ENCODE data around the gene CAMTA1. TPM values are rescaled to one million over a fixed set of nuclear protein-coding genes. Genes with fewer than 3 reads are reported as not detected.

Gene CAMTA1
- total RNA-seq, 2 experiments from 2014 or later, result 43.9 to 73.3 TPM

DNA sequence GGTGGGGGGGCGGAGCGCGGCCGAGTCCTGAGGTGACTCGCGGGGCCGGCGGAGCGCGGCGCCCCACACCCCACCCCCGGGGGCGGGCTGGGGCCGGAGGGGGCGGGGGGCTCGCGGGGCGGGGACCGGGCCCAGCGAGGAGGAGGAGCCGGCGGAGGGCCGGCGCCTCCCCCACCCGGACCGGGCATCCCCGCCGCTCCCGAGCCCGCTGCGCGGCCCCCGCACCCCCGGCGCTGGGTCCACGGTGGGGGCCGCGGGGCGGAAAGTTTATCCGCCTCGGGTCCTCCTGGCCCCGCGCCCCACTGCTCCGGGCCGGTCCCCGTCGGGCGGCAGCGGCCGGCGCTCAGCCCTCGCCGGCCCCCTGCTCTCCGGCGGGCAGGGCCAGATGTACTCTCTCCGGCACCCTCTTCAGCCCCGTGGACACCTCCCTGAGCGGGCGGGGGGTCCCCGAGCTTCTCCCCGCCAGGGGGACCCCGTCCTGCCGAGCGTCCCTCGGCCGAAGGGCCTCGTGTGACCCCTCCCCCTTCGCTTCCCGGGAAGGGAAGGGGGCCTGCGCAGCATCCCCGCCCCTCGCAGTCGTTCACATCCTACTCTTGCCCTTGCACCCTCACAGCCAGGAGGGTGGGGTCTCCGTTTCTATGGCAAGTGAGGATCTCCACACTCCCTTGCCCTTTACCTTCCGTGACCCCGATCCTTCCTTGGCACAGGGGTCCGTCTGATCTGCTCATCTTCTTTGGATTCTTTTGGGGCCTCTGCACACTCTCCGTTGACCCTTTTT, 663 bp downstream of the CAMTA1 start:
- no peaks in the 10 kb centered on the region for H3K36me3 ChIP-seq (ENCODE audit: insufficient read depth, low read length)
- POLR2A ChIA-PET, result no interaction called here
- H3K4me3 ChIP-seq (ENCODE audit: low read depth, low read length, poor library complexity, severe bottlenecking), result peak overlapping the region; percentile 84
- H3K4me2 ChIP-seq (ENCODE audit: low read length), result peak overlapping the region; percentile 81
- peaks cover 60% of the 10 kb centered on the region; the same call in 1 of the 2 replicates for H3K79me2 ChIP-seq (ENCODE audit: insufficient read depth, low read depth, low read length)
- intact Hi-C loops (cut with micrococcal nuclease; ENCODE audit: unreplicated experiment), result no loop called here
- BruUV-seq (replicated peaks), result no TSS peak
- CTCF ChIA-PET (ENCODE audit: unreplicated experiment), result interaction anchor here (0.6 kb wide), 1 partner anchor 60 kb away, joined by 4 read pairs; no protein-coding TSS in a partner anchor
- no peak overlapping the region for H2AFZ ChIP-seq (ENCODE audit: low read length)
- no peaks in the 10 kb centered on the region for H3K9me2 ChIP-seq (ENCODE audit: insufficient read depth, low read length)
- no peaks in the 10 kb centered on the region for H3K9me3 ChIP-seq (ENCODE audit: low read length)
- H3K4me1 ChIP-seq (ENCODE audit: insufficient read depth, low read length, poor library complexity, severe bottlenecking), result peaks cover 35% of the 10 kb centered on the region
- peak; percentile 48 for DNase-seq (ENCODE audit: low spot score)
- no peak overlapping the region for H3K27ac ChIP-seq (ENCODE audit: low read depth, low read length, poor library complexity, severe bottlenecking)
- no peak for TF ChIP-seq EZH2phosphoT487 (IDR thresholded peaks at IDR 0.05; ENCODE audit: borderline replicate concordance, low read depth, low read length)
- TF ChIP-seq, protein P1, sequence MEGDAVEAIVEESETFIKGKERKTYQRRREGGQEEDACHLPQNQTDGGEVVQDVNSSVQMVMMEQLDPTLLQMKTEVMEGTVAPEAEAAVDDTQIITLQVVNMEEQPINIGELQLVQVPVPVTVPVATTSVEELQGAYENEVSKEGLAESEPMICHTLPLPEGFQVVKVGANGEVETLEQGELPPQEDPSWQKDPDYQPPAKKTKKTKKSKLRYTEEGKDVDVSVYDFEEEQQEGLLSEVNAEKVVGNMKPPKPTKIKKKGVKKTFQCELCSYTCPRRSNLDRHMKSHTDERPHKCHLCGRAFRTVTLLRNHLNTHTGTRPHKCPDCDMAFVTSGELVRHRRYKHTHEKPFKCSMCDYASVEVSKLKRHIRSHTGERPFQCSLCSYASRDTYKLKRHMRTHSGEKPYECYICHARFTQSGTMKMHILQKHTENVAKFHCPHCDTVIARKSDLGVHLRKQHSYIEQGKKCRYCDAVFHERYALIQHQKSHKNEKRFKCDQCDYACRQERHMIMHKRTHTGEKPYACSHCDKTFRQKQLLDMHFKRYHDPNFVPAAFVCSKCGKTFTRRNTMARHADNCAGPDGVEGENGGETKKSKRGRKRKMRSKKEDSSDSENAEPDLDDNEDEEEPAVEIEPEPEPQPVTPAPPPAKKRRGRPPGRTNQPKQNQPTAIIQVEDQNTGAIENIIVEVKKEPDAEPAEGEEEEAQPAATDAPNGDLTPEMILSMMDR (conservative IDR thresholded peaks at IDR 0.05; ENCODE audit: low read length), result peak; percentile 32; the same call in 1 of the 2 replicates
- H4K20me1 ChIP-seq (ENCODE audit: insufficient read depth, low read length), result peaks cover 19% of the 10 kb centered on the region; the same call in 1 of the 2 replicates

DNA sequence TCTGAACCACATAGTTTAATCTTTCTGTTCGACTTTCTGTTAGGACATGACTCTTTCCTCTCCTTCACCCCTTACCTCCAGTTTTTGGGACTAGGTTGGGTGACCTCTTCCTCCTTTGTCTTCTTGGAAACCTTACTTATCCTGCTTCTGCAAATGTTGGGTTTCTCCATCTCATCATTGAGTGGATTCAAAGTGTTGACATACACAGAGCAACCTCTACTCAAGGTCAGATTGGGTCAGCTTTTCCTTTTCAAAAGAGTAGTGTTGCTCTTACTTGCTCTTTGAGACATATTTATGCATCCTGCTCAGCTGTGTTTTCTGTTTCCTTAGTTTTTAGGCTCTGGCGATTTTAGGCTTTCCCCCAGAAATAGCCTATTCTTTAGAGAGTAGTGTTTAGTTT, 3.7 kb downstream of the CAMTA1 start:
- H3K9me3 ChIP-seq (ENCODE audit: low read length), result no peaks in the 10 kb centered on the region
- H3K4me3 ChIP-seq (ENCODE audit: low read depth, low read length, poor library complexity, severe bottlenecking), result no peak overlapping the region
- peak overlapping the region; percentile 24 for H3K4me2 ChIP-seq (ENCODE audit: low read length)
- no TSS peak for BruUV-seq (replicated peaks)
- peaks cover 22% of the 10 kb centered on the region for H3K4me1 ChIP-seq (ENCODE audit: insufficient read depth, low read length, poor library complexity, severe bottlenecking)
- ChIA-PET CTCF (ENCODE audit: unreplicated experiment) (no interaction called here), POLR2A (interaction anchor here (0.7 kb wide), 1 partner anchor 44 kb away, joined by 8 read pairs; no protein-coding TSS in a partner anchor)
- H3K36me3 ChIP-seq (ENCODE audit: insufficient read depth, low read length), result peaks cover 4% of the 10 kb centered on the region; the same call in 1 of the 2 replicates
- peaks cover 58% of the 10 kb centered on the region; the same call in 1 of the 2 replicates for H3K79me2 ChIP-seq (ENCODE audit: insufficient read depth, low read depth, low read length)
- no peak overlapping the region for H3K27ac ChIP-seq (ENCODE audit: low read depth, low read length, poor library complexity, severe bottlenecking)
- H4K20me1 ChIP-seq (ENCODE audit: insufficient read depth, low read length), result peaks cover 29% of the 10 kb centered on the region; the same call in 1 of the 2 replicates
- no peak overlapping the region for H2AFZ ChIP-seq (ENCODE audit: low read length)
- no peak for DNase-seq (ENCODE audit: low spot score)
- intact Hi-C loops (cut with micrococcal nuclease; ENCODE audit: unreplicated experiment), result no loop called here
- no peaks in the 10 kb centered on the region for H3K9me2 ChIP-seq (ENCODE audit: insufficient read depth, low read length)
- no peak for TF ChIP-seq EZH2phosphoT487 (IDR thresholded peaks at IDR 0.05; ENCODE audit: borderline replicate concordance, low read depth, low read length)
- TF ChIP-seq, protein P1 (conservative IDR thresholded peaks at IDR 0.05; ENCODE audit: low read length), result no peak

DNA sequence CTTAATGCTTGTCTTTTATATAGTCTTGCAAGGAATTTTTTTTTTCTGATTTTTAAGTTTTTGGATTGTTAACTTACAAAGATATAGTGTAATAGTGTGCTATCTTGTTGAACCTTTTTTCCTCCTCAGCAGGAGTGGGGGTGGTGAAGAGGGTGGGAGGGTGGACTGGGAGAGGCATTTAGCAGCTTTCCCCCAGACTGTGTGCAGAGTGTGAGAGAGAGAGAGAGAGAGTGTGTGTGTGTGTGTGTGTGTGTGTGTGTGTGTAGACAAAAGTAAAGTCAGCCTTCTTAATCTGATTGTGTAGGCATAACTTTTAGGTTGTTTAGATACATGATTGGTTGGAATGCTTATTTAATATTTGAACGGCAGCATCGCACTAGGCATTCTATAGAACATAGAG, 4.9 kb downstream of the CAMTA1 start:
- DNase-seq (ENCODE audit: low spot score), result no peak
- POLR2A ChIA-PET, result interaction anchor here (0.7 kb wide), 1 partner anchor 1765 kb away, joined by 3 read pairs; no protein-coding TSS in a partner anchor
- no peak overlapping the region for H3K4me3 ChIP-seq (ENCODE audit: low read depth, low read length, poor library complexity, severe bottlenecking)
- peaks cover 30% of the 10 kb centered on the region; the same call in 1 of the 2 replicates for H4K20me1 ChIP-seq (ENCODE audit: insufficient read depth, low read length)
- no peaks in the 10 kb centered on the region for H3K9me3 ChIP-seq (ENCODE audit: low read length)
- intact Hi-C loops (cut with micrococcal nuclease; ENCODE audit: unreplicated experiment), result no loop called here
- H3K27ac ChIP-seq (ENCODE audit: low read depth, low read length, poor library complexity, severe bottlenecking), result no peak overlapping the region
- H3K4me1 ChIP-seq (ENCODE audit: insufficient read depth, low read length, poor library complexity, severe bottlenecking), result peaks cover 22% of the 10 kb centered on the region
- H3K36me3 ChIP-seq (ENCODE audit: insufficient read depth, low read length), result peaks cover 6% of the 10 kb centered on the region; the same call in 1 of the 2 replicates
- CTCF ChIA-PET (ENCODE audit: unreplicated experiment), result no interaction called here
- no peak overlapping the region for H3K4me2 ChIP-seq (ENCODE audit: low read length)
- H3K9me2 ChIP-seq (ENCODE audit: insufficient read depth, low read length), result no peaks in the 10 kb centered on the region
- H3K79me2 ChIP-seq (ENCODE audit: insufficient read depth, low read depth, low read length), result peaks cover 64% of the 10 kb centered on the region; the same call in 1 of the 2 replicates
- H2AFZ ChIP-seq (ENCODE audit: low read length), result no peak overlapping the region
- BruUV-seq (replicated peaks), result no TSS peak
- TF ChIP-seq EZH2phosphoT487 (IDR thresholded peaks at IDR 0.05; ENCODE audit: borderline replicate concordance, low read depth, low read length), result no peak
